ENCODE data around the gene LRRC27.

LRRC27 gene

DNA sequence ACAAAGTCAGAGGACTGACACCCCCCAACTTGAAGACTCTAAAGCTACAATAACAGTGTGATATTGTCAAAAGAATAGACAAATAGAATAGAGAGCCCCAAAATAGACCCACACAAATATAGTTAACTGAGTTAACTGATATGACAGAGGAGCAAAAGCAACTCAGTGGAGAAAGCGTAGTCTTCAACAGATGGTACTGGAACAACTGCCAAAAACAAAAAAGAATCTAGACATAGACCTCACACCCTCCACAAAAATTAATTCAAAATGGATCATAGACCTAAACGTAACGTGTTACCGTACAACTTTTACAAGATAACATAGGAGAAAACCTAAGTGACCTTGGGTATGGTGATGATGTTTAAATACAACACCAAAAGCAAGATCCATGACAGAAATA lies 36.4 kb downstream of the LRRC27 start:
- Histone ChIP-seq H3K27ac (replicated peaks) (no peak overlapping the region), H3K27me3 (ENCODE audit: insufficient read depth, poor library complexity, severe bottlenecking) (no peaks in the 10 kb centered on the region), H3K4me3 (replicated peaks; ENCODE audit: insufficient read depth, low read length) (no peak overlapping the region)
- TF ChIP-seq POLR2AphosphoS5 (IDR thresholded peaks at IDR 0.05; ENCODE audit: low read depth): no peak
- no peak for TF ChIP-seq GABPA (IDR thresholded peaks at IDR 0.05; ENCODE audit: low read depth)
- no peak for TF ChIP-seq SPI1 (IDR thresholded peaks at IDR 0.05; ENCODE audit: borderline replicate concordance, low read depth)
- TF ChIP-seq, protein P1, sequence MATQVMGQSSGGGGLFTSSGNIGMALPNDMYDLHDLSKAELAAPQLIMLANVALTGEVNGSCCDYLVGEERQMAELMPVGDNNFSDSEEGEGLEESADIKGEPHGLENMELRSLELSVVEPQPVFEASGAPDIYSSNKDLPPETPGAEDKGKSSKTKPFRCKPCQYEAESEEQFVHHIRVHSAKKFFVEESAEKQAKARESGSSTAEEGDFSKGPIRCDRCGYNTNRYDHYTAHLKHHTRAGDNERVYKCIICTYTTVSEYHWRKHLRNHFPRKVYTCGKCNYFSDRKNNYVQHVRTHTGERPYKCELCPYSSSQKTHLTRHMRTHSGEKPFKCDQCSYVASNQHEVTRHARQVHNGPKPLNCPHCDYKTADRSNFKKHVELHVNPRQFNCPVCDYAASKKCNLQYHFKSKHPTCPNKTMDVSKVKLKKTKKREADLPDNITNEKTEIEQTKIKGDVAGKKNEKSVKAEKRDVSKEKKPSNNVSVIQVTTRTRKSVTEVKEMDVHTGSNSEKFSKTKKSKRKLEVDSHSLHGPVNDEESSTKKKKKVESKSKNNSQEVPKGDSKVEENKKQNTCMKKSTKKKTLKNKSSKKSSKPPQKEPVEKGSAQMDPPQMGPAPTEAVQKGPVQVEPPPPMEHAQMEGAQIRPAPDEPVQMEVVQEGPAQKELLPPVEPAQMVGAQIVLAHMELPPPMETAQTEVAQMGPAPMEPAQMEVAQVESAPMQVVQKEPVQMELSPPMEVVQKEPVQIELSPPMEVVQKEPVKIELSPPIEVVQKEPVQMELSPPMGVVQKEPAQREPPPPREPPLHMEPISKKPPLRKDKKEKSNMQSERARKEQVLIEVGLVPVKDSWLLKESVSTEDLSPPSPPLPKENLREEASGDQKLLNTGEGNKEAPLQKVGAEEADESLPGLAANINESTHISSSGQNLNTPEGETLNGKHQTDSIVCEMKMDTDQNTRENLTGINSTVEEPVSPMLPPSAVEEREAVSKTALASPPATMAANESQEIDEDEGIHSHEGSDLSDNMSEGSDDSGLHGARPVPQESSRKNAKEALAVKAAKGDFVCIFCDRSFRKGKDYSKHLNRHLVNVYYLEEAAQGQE (IDR thresholded peaks at IDR 0.05; ENCODE audit: insufficient replicate concordance, low read depth): no peak
- TF ChIP-seq, protein P2, sequence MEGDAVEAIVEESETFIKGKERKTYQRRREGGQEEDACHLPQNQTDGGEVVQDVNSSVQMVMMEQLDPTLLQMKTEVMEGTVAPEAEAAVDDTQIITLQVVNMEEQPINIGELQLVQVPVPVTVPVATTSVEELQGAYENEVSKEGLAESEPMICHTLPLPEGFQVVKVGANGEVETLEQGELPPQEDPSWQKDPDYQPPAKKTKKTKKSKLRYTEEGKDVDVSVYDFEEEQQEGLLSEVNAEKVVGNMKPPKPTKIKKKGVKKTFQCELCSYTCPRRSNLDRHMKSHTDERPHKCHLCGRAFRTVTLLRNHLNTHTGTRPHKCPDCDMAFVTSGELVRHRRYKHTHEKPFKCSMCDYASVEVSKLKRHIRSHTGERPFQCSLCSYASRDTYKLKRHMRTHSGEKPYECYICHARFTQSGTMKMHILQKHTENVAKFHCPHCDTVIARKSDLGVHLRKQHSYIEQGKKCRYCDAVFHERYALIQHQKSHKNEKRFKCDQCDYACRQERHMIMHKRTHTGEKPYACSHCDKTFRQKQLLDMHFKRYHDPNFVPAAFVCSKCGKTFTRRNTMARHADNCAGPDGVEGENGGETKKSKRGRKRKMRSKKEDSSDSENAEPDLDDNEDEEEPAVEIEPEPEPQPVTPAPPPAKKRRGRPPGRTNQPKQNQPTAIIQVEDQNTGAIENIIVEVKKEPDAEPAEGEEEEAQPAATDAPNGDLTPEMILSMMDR (IDR thresholded peaks at IDR 0.05; ENCODE audit: insufficient read depth, low read length): no peak
- no peak for DNase-seq (ENCODE audit: low read depth in 1 of 2, low spot score in 1 of 2)

DNA sequence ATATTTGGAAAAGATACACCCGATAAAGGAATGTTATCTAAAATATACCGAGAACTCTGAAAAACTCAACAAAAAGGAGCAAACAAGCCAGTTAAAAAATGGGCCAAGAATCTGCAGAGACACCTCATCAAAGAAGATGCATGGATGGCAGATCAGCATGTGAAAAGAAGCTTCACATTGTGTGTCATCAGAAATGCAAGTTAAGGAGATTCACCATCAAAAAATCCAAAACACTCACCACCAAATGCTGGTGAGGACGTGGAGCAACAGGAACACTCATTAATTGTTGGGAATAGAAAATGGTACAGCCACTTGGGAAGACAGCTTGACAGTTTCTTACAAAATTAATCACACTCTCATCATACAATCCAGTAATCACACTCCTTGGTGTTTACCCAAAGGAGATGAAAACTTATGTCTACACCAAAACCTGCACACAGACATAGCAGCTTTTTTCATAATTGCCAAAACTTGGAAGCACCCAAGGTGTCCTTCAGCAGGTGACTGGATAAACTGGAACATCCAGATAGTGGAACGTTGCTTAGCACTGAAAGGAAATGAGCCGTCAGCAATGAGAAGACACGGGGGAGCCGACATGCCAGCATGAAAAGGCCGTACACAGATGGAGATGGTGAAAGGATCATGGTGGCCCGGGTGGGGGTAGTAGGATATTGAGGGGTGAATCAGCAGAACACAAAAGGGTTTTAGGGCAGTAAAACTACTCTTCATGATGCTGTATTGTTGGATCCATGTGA lies 37.1 kb downstream of the LRRC27 start:
- Histone ChIP-seq H3K27me3 (ENCODE audit: insufficient read depth, poor library complexity, severe bottlenecking) (no peaks in the 10 kb centered on the region), H3K27ac (replicated peaks) (no peak overlapping the region), H3K4me3 (replicated peaks; ENCODE audit: insufficient read depth, low read length) (no peak overlapping the region)
- no peak for DNase-seq (ENCODE audit: low read depth in 1 of 2, low spot score in 1 of 2)
- TF ChIP-seq GABPA (IDR thresholded peaks at IDR 0.05; ENCODE audit: low read depth) (no peak), POLR2AphosphoS5 (IDR thresholded peaks at IDR 0.05; ENCODE audit: low read depth) (no peak), SPI1 (IDR thresholded peaks at IDR 0.05; ENCODE audit: borderline replicate concordance, low read depth) (no peak)
- TF ChIP-seq, protein P2 (IDR thresholded peaks at IDR 0.05; ENCODE audit: insufficient read depth, low read length): no peak
- TF ChIP-seq, protein P1 (IDR thresholded peaks at IDR 0.05; ENCODE audit: insufficient replicate concordance, low read depth): no peak

DNA sequence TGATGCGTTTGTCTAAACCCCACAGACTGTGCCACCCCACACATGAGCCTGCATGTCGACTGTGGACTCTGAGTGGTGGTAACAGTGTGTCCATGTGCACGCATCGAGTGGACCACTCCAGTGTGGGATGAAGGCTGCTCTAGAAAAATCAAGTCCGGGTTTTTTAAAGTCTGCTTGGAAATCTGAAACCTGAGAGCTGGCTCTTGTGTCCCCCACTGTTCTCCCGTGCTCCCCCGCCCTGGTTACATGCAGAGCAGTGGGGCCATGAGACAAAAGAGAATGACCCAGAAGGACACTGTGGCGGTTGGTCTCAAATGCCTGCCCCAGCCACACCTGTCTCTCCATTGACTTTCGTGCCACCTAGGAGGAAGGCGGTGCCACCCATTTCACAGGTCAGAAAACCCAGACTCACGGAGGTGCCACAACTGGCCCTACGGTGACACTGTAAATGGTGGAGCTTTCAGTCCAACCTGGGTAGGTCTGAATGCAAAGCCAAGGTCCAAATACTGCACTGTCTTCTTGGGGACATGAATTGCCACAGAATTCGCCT lies 37.7 kb downstream of the LRRC27 start:
- Histone ChIP-seq H3K4me3 (replicated peaks; ENCODE audit: insufficient read depth, low read length) (no peak overlapping the region), H3K27ac (replicated peaks) (no peak overlapping the region), H3K27me3 (ENCODE audit: insufficient read depth, poor library complexity, severe bottlenecking) (no peaks in the 10 kb centered on the region)
- DNase-seq (ENCODE audit: low read depth in 1 of 2, low spot score in 1 of 2): no peak
- TF ChIP-seq, protein P2 (IDR thresholded peaks at IDR 0.05; ENCODE audit: insufficient read depth, low read length): no peak
- TF ChIP-seq SPI1 (IDR thresholded peaks at IDR 0.05; ENCODE audit: borderline replicate concordance, low read depth) (no peak), GABPA (IDR thresholded peaks at IDR 0.05; ENCODE audit: low read depth) (no peak), POLR2AphosphoS5 (IDR thresholded peaks at IDR 0.05; ENCODE audit: low read depth) (no peak)
- TF ChIP-seq, protein P1 (IDR thresholded peaks at IDR 0.05; ENCODE audit: insufficient replicate concordance, low read depth): no peak

All from HL-60 (cell line).